Lower leg skin (tissue), 3 donors: ENCODE data around the gene TTLL4.

ENCODE experiments used
- POLR2A ChIP-seq, 2 donors: fragments of 450-650 bp; IDR thresholded peaks; one replicate each; pipeline ENCODE4 v1.6.1; 2016 to 2017; ENCODE audit warnings: antibody characterized with exemption in 2 of 2, mild to moderate bottlenecking in 1 of 2, moderate library complexity in 1 of 2
- TF ChIP-seq, protein P1 (sequence below), 3 donors: fragments of 450-650 bp; IDR thresholded peaks; one replicate each; pipeline ENCODE4 v1.5.1; 2016; ENCODE audit warnings: antibody characterized with exemption in 3 of 3, mild to moderate bottlenecking in 3 of 3, moderate library complexity in 2 of 3

DNA sequence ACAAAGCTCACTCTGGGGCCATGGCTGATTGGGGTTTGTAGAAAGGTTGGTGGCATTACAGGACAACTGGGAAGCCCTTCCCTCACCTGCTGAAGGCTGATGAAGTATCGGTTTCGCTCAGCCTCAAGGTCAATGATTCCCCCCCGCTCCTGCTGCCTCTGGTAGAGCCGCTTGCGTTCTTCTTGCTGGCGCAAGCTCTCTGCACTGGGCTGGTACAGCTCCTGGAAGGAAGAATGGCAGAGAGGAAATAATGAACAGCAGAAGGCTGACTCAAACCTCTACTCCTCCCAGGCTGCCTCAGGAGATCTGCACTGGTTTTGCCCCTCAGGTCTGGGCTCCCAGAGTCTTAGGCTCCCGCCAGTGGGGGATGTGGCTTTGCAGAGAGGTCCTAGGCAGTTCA lies 46.0 kb upstream of the TTLL4 start:
- TF ChIP-seq, protein P1, sequence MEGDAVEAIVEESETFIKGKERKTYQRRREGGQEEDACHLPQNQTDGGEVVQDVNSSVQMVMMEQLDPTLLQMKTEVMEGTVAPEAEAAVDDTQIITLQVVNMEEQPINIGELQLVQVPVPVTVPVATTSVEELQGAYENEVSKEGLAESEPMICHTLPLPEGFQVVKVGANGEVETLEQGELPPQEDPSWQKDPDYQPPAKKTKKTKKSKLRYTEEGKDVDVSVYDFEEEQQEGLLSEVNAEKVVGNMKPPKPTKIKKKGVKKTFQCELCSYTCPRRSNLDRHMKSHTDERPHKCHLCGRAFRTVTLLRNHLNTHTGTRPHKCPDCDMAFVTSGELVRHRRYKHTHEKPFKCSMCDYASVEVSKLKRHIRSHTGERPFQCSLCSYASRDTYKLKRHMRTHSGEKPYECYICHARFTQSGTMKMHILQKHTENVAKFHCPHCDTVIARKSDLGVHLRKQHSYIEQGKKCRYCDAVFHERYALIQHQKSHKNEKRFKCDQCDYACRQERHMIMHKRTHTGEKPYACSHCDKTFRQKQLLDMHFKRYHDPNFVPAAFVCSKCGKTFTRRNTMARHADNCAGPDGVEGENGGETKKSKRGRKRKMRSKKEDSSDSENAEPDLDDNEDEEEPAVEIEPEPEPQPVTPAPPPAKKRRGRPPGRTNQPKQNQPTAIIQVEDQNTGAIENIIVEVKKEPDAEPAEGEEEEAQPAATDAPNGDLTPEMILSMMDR (IDR thresholded peaks at IDR 0.05) = no peak
- no peak for TF ChIP-seq POLR2A (IDR thresholded peaks at IDR 0.05)
